Body of pancreas (tissue), 4 donors: ENCODE results near the gene GAK.

Experiments used
- CTCF ChIP-seq, 7 experiments: fragments of 450-650 bp in 4 of 7; fragments of 200-600 bp in 3 of 7; sonication (generic) in 3 of 7; IDR thresholded peaks; one replicate each; pipeline ENCODE4 v1.5.1; 2016 to 2019; ENCODE audit warnings: antibody characterized with exemption in 7 of 7
- POLR2A ChIP-seq, 3 donors: fragments of 450-650 bp; IDR thresholded peaks; one replicate each; pipeline ENCODE4 v1.6.1; 2016; ENCODE audit warnings: antibody characterized with exemption in 3 of 3, mild to moderate bottlenecking in 2 of 3

DNA sequence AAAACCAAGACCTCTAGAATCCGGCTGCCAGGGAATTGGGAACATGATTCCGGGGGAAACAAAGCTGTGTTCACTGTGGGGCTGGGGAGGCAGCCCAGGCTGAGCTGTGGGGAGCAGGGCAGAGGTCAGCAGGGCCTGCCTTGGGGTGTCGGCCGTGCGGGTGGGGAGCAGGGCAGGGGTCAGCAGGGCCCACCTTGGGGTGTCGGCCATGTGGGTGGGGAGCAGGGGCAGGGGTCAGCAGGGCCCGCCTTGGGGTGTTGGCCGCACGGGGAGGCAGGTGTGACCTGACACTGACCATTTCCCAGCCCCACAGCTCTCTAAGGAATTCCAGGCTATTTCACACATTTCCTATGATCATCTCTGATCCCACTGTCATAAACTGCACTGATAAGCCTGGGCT lies 60.6 kb downstream of the GAK start:
- TF ChIP-seq CTCF (IDR thresholded peaks at IDR 0.05), result no peak
- no peak for TF ChIP-seq POLR2A (IDR thresholded peaks at IDR 0.05)
